Neutrophil (primary cell): ENCODE data around the gene C22orf39.

ENCODE experiments used
- H3K27ac ChIP-seq: fragments of 200-600 bp; sonication (generic); 2 replicates; pipeline ENCODE4 v1.5.1; 2016; ENCODE audit warnings: mild to moderate bottlenecking, moderate library complexity
- H3K27me3 ChIP-seq: fragments of 200-600 bp; sonication (generic); 2 replicates; pipeline ENCODE4 v1.6.0; 2016; ENCODE audit warnings: mild to moderate bottlenecking
- H3K36me3 ChIP-seq: fragments of 200-600 bp; sonication (generic); 2 replicates; pipeline ENCODE4 v1.5.1; 2017
- H3K4me1 ChIP-seq, 2 experiments: fragments of 200-600 bp in 1 of 2; sonication (generic) in 1 of 2; 1 replicate in 1 of 2; 2 replicates in 1 of 2; pipeline versions ENCODE4 v1.5.1 to v1.6.1; 2013 to 2016; ENCODE audit warnings: low read depth in 1 of 2, low read length in 1 of 2, mild to moderate bottlenecking in 1 of 2, moderate library complexity in 1 of 2; ENCODE audit not compliant: control insufficient read depth in 1 of 2, insufficient read depth in 1 of 2
- H3K4me3 ChIP-seq, 2 experiments: fragments of 200-600 bp in 1 of 2; sonication (generic) in 1 of 2; 1 replicate in 1 of 2; 2 replicates in 1 of 2; pipeline ENCODE4 v1.5.1; 2013 to 2016; ENCODE audit warnings: low read depth in 1 of 2, low read length in 1 of 2, mild to moderate bottlenecking in 1 of 2, moderate library complexity in 1 of 2
- H3K9me3 ChIP-seq: fragments of 200-600 bp; sonication (generic); 2 replicates; pipeline ENCODE4 v1.5.1; 2016
- CTCF ChIP-seq: fragments of 200-600 bp; sonication (generic); IDR thresholded peaks from 2 replicates; pipeline ENCODE4 v1.5.1; 2016; ENCODE audit warnings: antibody characterized with exemption

The C22orf39 gene

GRCh38 chr22:19420321-19420720 lies 27.2 kb downstream of the C22orf39 start:
- Histone ChIP-seq H3K9me3 (no peaks in the 10 kb centered on the region), H3K27ac (peak overlapping the region; percentile 98), H3K4me1 (peaks cover 95 to 99% of the 10 kb centered on the region in 2 experiments), H3K36me3 (no peaks in the 10 kb centered on the region), H3K4me3 (peak overlapping the region in 1 of 2 experiments; percentile 54), H3K27me3 (no peaks in the 10 kb centered on the region)
- TF ChIP-seq CTCF = no peak

DNA sequence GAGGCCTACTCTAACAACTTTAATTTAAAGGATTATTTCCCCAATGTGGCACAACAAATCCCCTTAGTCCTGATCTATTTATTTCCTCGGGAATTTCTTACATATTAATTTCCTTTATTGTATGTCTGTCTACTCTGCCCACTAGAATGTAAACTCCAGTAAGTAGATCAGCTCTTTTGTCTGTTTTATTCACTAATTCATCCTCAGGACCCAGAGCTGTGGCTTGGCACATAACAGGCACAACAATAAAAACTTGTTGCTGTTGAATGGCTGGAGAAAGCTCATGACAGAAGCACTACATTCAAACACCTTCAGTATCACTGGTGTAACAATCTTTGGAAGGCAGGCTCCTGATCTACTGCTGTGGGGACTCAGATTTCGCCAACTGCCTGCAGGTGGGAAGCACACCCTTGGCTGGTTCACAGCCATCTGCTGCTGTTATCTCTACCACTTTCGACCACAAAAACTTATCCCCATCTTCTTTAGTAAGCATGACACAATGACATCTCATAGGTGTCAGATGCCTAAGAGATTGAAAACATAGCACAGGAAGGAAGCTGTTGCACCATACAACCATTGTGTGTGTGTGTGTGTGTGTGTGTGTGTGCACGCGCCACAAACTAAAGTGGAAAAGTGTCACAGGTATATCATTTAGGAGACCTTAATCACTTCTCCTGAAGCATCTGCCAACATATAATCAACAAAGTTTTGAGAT lies 27.9 kb downstream of the C22orf39 start:
- peak; percentile 3 for TF ChIP-seq CTCF
- Histone ChIP-seq H3K4me3 (peak overlapping the region; percentile 45 to 54), H3K36me3 (no peaks in the 10 kb centered on the region), H3K9me3 (no peaks in the 10 kb centered on the region), H3K27ac (peak overlapping the region; percentile 98), H3K4me1 (peaks cover 88 to 93% of the 10 kb centered on the region in 2 experiments), H3K27me3 (no peaks in the 10 kb centered on the region)

- H3K4me3 ChIP-seq = peak overlapping the region; percentile 45 to 54
- TF ChIP-seq CTCF = peak; percentile 27
- H3K4me1 ChIP-seq = peaks cover 83 to 93% of the 10 kb centered on the region in 2 experiments
- peak overlapping the region; percentile 98 for H3K27ac ChIP-seq
- H3K27me3 ChIP-seq = no peaks in the 10 kb centered on the region
- no peaks in the 10 kb centered on the region for H3K9me3 ChIP-seq
- no peaks in the 10 kb centered on the region for H3K36me3 ChIP-seq
Observed at GRCh38 chr22:19419086-19419463, 28.4 kb downstream of the C22orf39 start.

DNA sequence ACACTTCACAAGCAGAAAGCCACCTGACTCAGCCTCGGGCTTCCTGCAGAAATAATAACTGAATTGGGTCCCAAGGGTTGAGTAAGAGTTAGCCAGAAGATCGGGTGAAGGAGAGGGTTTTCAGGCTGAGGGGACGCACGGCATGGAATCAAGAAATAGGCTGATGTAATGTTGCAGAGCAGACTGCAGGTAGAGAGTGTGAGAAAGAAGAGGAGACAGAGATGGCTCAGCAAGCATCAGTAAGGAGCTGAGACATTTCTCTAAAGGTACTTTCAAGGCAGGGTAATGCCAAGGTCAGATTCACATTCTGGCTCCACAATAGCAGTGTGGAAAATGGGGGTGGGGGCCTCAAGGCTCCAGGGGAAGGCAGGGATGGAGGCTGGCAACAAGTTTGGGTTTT lies 34.6 kb downstream of the C22orf39 start:
- H3K27ac ChIP-seq = peak overlapping the region; percentile 50
- no peaks in the 10 kb centered on the region for H3K9me3 ChIP-seq
- H3K27me3 ChIP-seq = no peaks in the 10 kb centered on the region
- no peak overlapping the region for H3K4me3 ChIP-seq
- peaks cover 32% of the 10 kb centered on the region for H3K36me3 ChIP-seq
- H3K4me1 ChIP-seq = peaks cover 30 to 38% of the 10 kb centered on the region in 2 experiments
- TF ChIP-seq CTCF = no peak

DNA sequence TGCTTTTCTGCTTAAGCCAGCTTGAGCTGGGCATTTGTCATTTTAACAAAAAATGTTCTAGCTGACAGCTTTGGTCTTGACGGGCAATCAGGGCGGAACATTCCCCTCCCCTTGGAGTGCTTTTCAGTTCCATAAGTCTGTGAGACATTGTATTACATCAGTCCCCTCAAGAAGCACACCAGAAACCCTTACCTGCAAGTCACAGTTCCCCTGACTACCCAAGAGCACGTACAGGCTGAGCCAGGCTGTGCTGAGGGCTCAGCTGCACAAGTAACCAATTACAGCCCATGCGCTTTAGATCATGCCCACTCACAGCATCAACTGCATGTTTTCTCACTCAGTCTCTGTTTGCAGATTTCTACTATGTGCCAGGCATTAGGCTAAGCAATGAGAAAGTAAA lies 35.0 kb downstream of the C22orf39 start:
- TF ChIP-seq CTCF = no peak

More for the DNA sequence above, 35.0 kb downstream of the C22orf39 start:
- peaks cover 36% of the 10 kb centered on the region for H3K36me3 ChIP-seq
- H3K27me3 ChIP-seq = no peaks in the 10 kb centered on the region
- H3K4me1 ChIP-seq = peaks cover 26 to 34% of the 10 kb centered on the region in 2 experiments
- peak overlapping the region; percentile 50 for H3K27ac ChIP-seq
- no peak overlapping the region for H3K4me3 ChIP-seq
- H3K9me3 ChIP-seq = no peaks in the 10 kb centered on the region
